BLaER1 treated with 17β-estradiol and CSF1 and Interleukin-3, amounts not matched to agents 10 nM and 100 nM (cell line): Measurements from ENCODE around the gene SMIM41.
"Not testable (repeated sequence)": the region's sequence is repeated elsewhere in the genome, so short reads cannot be mapped to it uniquely, and the experiment has no call there.

Source experiments
- H3K27ac ChIP-seq, 11 experiments: shearing (Covaris generic); formaldehyde crosslinking; 2 replicates each; pipeline ENCODE4 v1.8.1; 2022
- H3K27me3 ChIP-seq, 11 experiments: shearing (Covaris generic); formaldehyde crosslinking; 2 replicates each; pipeline ENCODE4 v1.8.1; 2022
- H3K36me3 ChIP-seq, 11 experiments: shearing (Covaris generic); formaldehyde crosslinking; 2 replicates each; pipeline ENCODE4 v1.8.1; 2022
- H3K4me1 ChIP-seq, 10 experiments: shearing (Covaris generic); formaldehyde crosslinking; 2 replicates each; pipeline ENCODE4 v1.8.1; 2022
- H3K4me2 ChIP-seq, 11 experiments: shearing (Covaris generic); formaldehyde crosslinking; 2 replicates each; pipeline ENCODE4 v1.8.1; 2022
- H3K4me3 ChIP-seq, 10 experiments: shearing (Covaris generic); formaldehyde crosslinking; 2 replicates each; pipeline ENCODE4 v1.8.1; 2022
- H3K9ac ChIP-seq, 11 experiments: shearing (Covaris generic); formaldehyde crosslinking; 2 replicates each; pipeline ENCODE4 v1.8.1; 2022
- H3K9me3 ChIP-seq, 11 experiments: shearing (Covaris generic); formaldehyde crosslinking; replicated peaks in 1 of 11; 2 replicates each; pipeline ENCODE4 v1.8.1; 2022
- H4K20me1 ChIP-seq, 11 experiments: shearing (Covaris generic); formaldehyde crosslinking; 2 replicates each; pipeline ENCODE4 v1.8.1; 2022
- Cebpa-rat ChIP-seq, 11 experiments: shearing (Covaris generic); IDR thresholded peaks; 2 replicates each; pipeline ENCODE4 v1.8.1; 2022

Gene SMIM41

GRCh38 chr12:52089491-52089890, 10.0 kb downstream of the SMIM41 start:
- no peak for TF ChIP-seq Cebpa-rat (IDR thresholded peaks at IDR 0.05)

GRCh38 chr12:52090291-52090690, 10.8 kb downstream of the SMIM41 start:
- Histone ChIP-seq H3K27me3 (peaks cover 0 to 5% (median 0%) of the 10 kb centered on the region in 11 experiments; a peak in 1 of 22 replicates), H3K4me3 (no peak overlapping the region), H3K9me3 (no peaks in the 10 kb centered on the region), H4K20me1 (no peaks in the 10 kb centered on the region; a peak in 1 of 22 replicates), H3K27ac (no peak overlapping the region), H3K4me2 (no peak overlapping the region), H3K9ac (no peak overlapping the region), H3K4me1 (peaks cover 0 to 31% (median 18%) of the 10 kb centered on the region in 10 experiments; a peak in 16 of 20 replicates), H3K36me3 (no peaks in the 10 kb centered on the region)
- no peak for TF ChIP-seq Cebpa-rat (IDR thresholded peaks at IDR 0.05)

More at GRCh38 chr12:52089491-52089890, 10.0 kb downstream of the SMIM41 start:
- Histone ChIP-seq H3K4me3 (no peak overlapping the region), H4K20me1 (no peaks in the 10 kb centered on the region; a peak in 1 of 22 replicates), H3K27ac (no peak overlapping the region), H3K27me3 (peaks cover 0 to 5% (median 0%) of the 10 kb centered on the region in 11 experiments; a peak in 1 of 22 replicates), H3K4me1 (peaks cover 0 to 39% (median 26%) of the 10 kb centered on the region in 10 experiments; a peak in 16 of 20 replicates), H3K4me2 (peak overlapping the region in 1 of 11 experiments; percentile 79; a peak in 1 of 22 replicates), H3K9me3 (no peaks in the 10 kb centered on the region), H3K36me3 (no peaks in the 10 kb centered on the region), H3K9ac (no peak overlapping the region)

- Histone ChIP-seq H3K27ac (no peak overlapping the region), H3K36me3 (no peaks in the 10 kb centered on the region), H3K4me3 (no peak overlapping the region), H3K9ac (no peak overlapping the region), H4K20me1 (no peaks in the 10 kb centered on the region; a peak in 1 of 22 replicates), H3K4me1 (peaks cover 0 to 26% (median 18%) of the 10 kb centered on the region in 10 experiments; a peak in 16 of 20 replicates), H3K9me3 (no peaks in the 10 kb centered on the region), H3K4me2 (no peak overlapping the region), H3K27me3 (peaks cover 0 to 5% (median 0%) of the 10 kb centered on the region in 11 experiments; a peak in 1 of 22 replicates)
- TF ChIP-seq Cebpa-rat (IDR thresholded peaks at IDR 0.05), result no peak
These were observed 11.6 kb downstream of the SMIM41 start for GRCh38 chr12:52091061-52091460.

- no peak overlapping the region for H3K4me3 ChIP-seq
These were observed 12.4 kb downstream of the SMIM41 start for GRCh38 chr12:52091869-52092268.

GRCh38 chr12:52093346-52093745, 13.8 kb downstream of the SMIM41 start:
- H3K9me3 ChIP-seq, result no peaks in the 10 kb centered on the region
- no peaks in the 10 kb centered on the region for H3K36me3 ChIP-seq
- no peak overlapping the region for H3K9ac ChIP-seq
- peaks cover 0 to 12% (median 9%) of the 10 kb centered on the region in 10 experiments; a peak in 14 of 20 replicates for H3K4me1 ChIP-seq
- H4K20me1 ChIP-seq, result no peaks in the 10 kb centered on the region; a peak in 1 of 22 replicates
- no peak overlapping the region for H3K4me3 ChIP-seq
- no peaks in the 10 kb centered on the region for H3K27me3 ChIP-seq
- TF ChIP-seq Cebpa-rat (IDR thresholded peaks at IDR 0.05), result no peak
- H3K27ac ChIP-seq, result no peak overlapping the region
- H3K4me2 ChIP-seq, result no peak overlapping the region

More at GRCh38 chr12:52091869-52092268, 12.4 kb downstream of the SMIM41 start:
- Histone ChIP-seq H3K27ac (no peak overlapping the region), H3K9me3 (no peaks in the 10 kb centered on the region), H3K4me2 (no peak overlapping the region), H3K36me3 (no peaks in the 10 kb centered on the region), H4K20me1 (no peaks in the 10 kb centered on the region; a peak in 1 of 22 replicates), H3K9ac (no peak overlapping the region), H3K4me1 (peaks cover 0 to 23% (median 18%) of the 10 kb centered on the region in 10 experiments; a peak in 16 of 20 replicates), H3K27me3 (peaks cover 0 to 5% (median 0%) of the 10 kb centered on the region in 11 experiments; a peak in 1 of 22 replicates)
- TF ChIP-seq Cebpa-rat (IDR thresholded peaks at IDR 0.05), result no peak

GRCh38 chr12:52096332-52097044, 17.0 kb downstream of the SMIM41 start:
- no peaks in the 10 kb centered on the region for H3K36me3 ChIP-seq
- H3K9me3 ChIP-seq, result no peaks in the 10 kb centered on the region
- no peak overlapping the region for H3K4me3 ChIP-seq
- peak in 3 of 11 experiments; percentile 42 to 55 (median 50); a peak in 2 of 22 replicates for TF ChIP-seq Cebpa-rat (IDR thresholded peaks at IDR 0.05)
- no peak overlapping the region for H3K9ac ChIP-seq
- no peak overlapping the region for H3K4me2 ChIP-seq
- H4K20me1 ChIP-seq, result no peaks in the 10 kb centered on the region
- H3K27me3 ChIP-seq, result no peaks in the 10 kb centered on the region
- H3K27ac ChIP-seq, result no peak overlapping the region
- H3K4me1 ChIP-seq, result no peaks in the 10 kb centered on the region

- Histone ChIP-seq H3K27ac (no peak overlapping the region), H4K20me1 (no peaks in the 10 kb centered on the region), H3K9ac (no peak overlapping the region), H3K9me3 (no peaks in the 10 kb centered on the region), H3K36me3 (no peaks in the 10 kb centered on the region), H3K4me1 (no peaks in the 10 kb centered on the region), H3K4me2 (no peak overlapping the region), H3K27me3 (no peaks in the 10 kb centered on the region), H3K4me3 (no peak overlapping the region)
- TF ChIP-seq Cebpa-rat (IDR thresholded peaks at IDR 0.05), result no peak
These were observed 17.7 kb downstream of the SMIM41 start for GRCh38 chr12:52097045-52097666.

GRCh38 chr12:52104431-52105089, 25.1 kb downstream of the SMIM41 start:
- Histone ChIP-seq H3K4me2 (peak overlapping the region; percentile 10 to 81 (median 43); a peak in 18 of 22 replicates), H3K4me1 (peaks cover 0 to 25% (median 15%) of the 10 kb centered on the region in 10 experiments; a peak in 13 of 20 replicates), H3K27ac (0 out of 22 replicates have a peak overlapping the region, but pooled peaks of 1 of the 11 experiments have one; percentile 8), H3K27me3 (peaks cover 0 to 19% (median 11%) of the 10 kb centered on the region in 11 experiments; a peak in 10 of 22 replicates)
- H4K20me1 ChIP-seq, H3K4me3 ChIP-seq, H3K9me3 ChIP-seq, H3K36me3 ChIP-seq, H3K9ac ChIP-seq: not testable (repeated sequence)

- not testable (repeated sequence) for H3K27me3 ChIP-seq, H3K9ac ChIP-seq, H3K4me3 ChIP-seq, H3K36me3 ChIP-seq, H4K20me1 ChIP-seq, H3K27ac ChIP-seq
- Histone ChIP-seq H3K4me2 (peak overlapping the region in 1 of 11 experiments; percentile 95; a peak in 1 of 22 replicates), H3K9me3 (peaks cover 8 to 22% (median 16%) of the 10 kb centered on the region in 11 experiments; a peak in 18 of 22 replicates), H3K4me1 (peaks cover 37 to 47% (median 42%) of the 10 kb centered on the region in 10 experiments)
These were observed 37.0 kb downstream of the SMIM41 start for GRCh38 chr12:52116222-52117125.

GRCh38 chr12:52117806-52118475, 38.4 kb downstream of the SMIM41 start:
- H3K36me3 ChIP-seq, H3K27me3 ChIP-seq, H4K20me1 ChIP-seq: not testable (repeated sequence)
- H3K4me2 ChIP-seq, result peak overlapping the region; percentile 28 to 95 (median 80)
- H3K9me3 ChIP-seq, result peaks cover 8 to 18% (median 11%) of the 10 kb centered on the region in 11 experiments; a peak in 18 of 22 replicates
- peak overlapping the region in 10 of 11 experiments; percentile 8 to 72 (median 61); a peak in 17 of 22 replicates for H3K27ac ChIP-seq
- peak overlapping the region in 3 of 11 experiments; percentile 23 to 44 (median 26); a peak in 4 of 22 replicates for H3K9ac ChIP-seq
- peaks cover 40 to 61% (median 55%) of the 10 kb centered on the region in 10 experiments for H3K4me1 ChIP-seq
- H3K4me3 ChIP-seq, result 0 out of 20 replicates have a peak overlapping the region, but pooled peaks of 1 of the 10 experiments have one; percentile 3
